HepG2 (cell line): ENCODE measurements around the gene VWA7. TPM values are rescaled to one million over a fixed set of nuclear protein-coding genes. Genes with fewer than 3 reads are reported as not detected.
A peak's percentile ranks its signal among the peaks of the same experiment; 100 is the strongest.

ENCODE experiments used
- ATAC-seq: fragments of 200-7000 bp; cut with Tn5 transposase; 3 replicates; pipeline ENCODE4 v1.9.1; 2020; ENCODE audit warnings: mild to moderate bottlenecking, moderate library complexity
- BruUV-seq: library from RNA; stranded (reverse); fragments of 400-500 nt; replicated peaks from 2 replicates; lab custom pipeline; 2021; lab: Mats Ljungman, UMichigan
- CTCF ChIA-PET: fragments of 300-600 bp; formaldehyde crosslinking; extraction: SDS; loops from one replicate; lab custom pipeline; 2021; ENCODE audit warnings: low total read pairs, inconsistent platforms, low intra/inter-chr PET ratio; lab: Yijun Ruan, JAX
- POLR2A ChIA-PET: fragments of 350-600 bp; sonication (Branson Sonifier 250); formaldehyde crosslinking; loops from one replicate; lab custom pipeline; 2020; ENCODE audit warnings: antibody characterized with exemption, inconsistent platforms; lab: Yijun Ruan, JAX
- DNase-seq: peaks from one replicate; pipeline ENCODE4 v3.0.0-alpha.2; 2015; ENCODE audit warnings: low spot score
- FAIRE-seq: peaks from 3 replicates; lab custom pipeline; 2011; peaks lifted over from hg19 to GRCh38; lab: Jason Lieb, UNC
- H2AFZ ChIP-seq: one replicate; pipeline ENCODE4 v1.6.1; 2011; ENCODE audit warnings: low read length, inconsistent platforms
- H3K27ac ChIP-seq: fragments of 300-600 bp; 3 replicates; pipeline ENCODE4 v1.8.0; 2011; ENCODE audit warnings: mixed run types, mild to moderate bottlenecking, mixed read lengths, low read length, inconsistent platforms; ENCODE audit not compliant: insufficient read depth; ENCODE audit errors: extremely low read length
- H3K27me3 ChIP-seq, 2 experiments: fragments of 200-600 bp in 1 of 2; 2 replicates in 1 of 2; 3 replicates in 1 of 2; pipeline versions ENCODE4 v1.6.0 to v1.8.0; 2011; ENCODE audit warnings: low read length in 2 of 2, mild to moderate bottlenecking in 2 of 2, moderate library complexity in 2 of 2, inconsistent platforms in 1 of 2; ENCODE audit not compliant: insufficient read depth in 2 of 2, control insufficient read depth in 1 of 2
- H3K36me3 ChIP-seq, 2 experiments: fragments of 200-600 bp in 1 of 2; replicated peaks in 1 of 2; 2 replicates in 1 of 2; 3 replicates in 1 of 2; pipeline versions ENCODE4 v1.5.1 to v1.8.0; 2011; ENCODE audit warnings: low read length in 2 of 2, inconsistent platforms in 1 of 2; ENCODE audit not compliant: insufficient read depth in 2 of 2, control insufficient read depth in 1 of 2
- H3K4me1 ChIP-seq: 2 replicates; pipeline ENCODE4 v1.5.1; 2012; ENCODE audit warnings: low read length, inconsistent platforms; ENCODE audit not compliant: insufficient read depth
- H3K4me2 ChIP-seq: 2 replicates; pipeline ENCODE4 v1.6.0; 2011; ENCODE audit warnings: low read depth, low read length, inconsistent platforms
- H3K4me3 ChIP-seq, 3 experiments: fragments of 200-600 bp in 1 of 3; sonication (generic), shearing (Covaris generic) in 1 of 3; replicated peaks in 1 of 3; 2 replicates each; pipeline ENCODE4 v1.5.1; 2011 to 2016; ENCODE audit warnings: low read length in 3 of 3, inconsistent platforms in 2 of 3, low read depth in 2 of 3, mild to moderate bottlenecking in 2 of 3, control low read depth in 1 of 3, mixed read lengths in 1 of 3; ENCODE audit not compliant: insufficient read depth in 1 of 3
- H3K79me2 ChIP-seq: one replicate; pipeline ENCODE4 v1.6.1; 2011; ENCODE audit warnings: low read length, inconsistent platforms; ENCODE audit not compliant: insufficient read depth
- H3K9ac ChIP-seq: 2 replicates; pipeline ENCODE4 v1.6.0; 2011; ENCODE audit warnings: mild to moderate bottlenecking, low read depth, low read length, inconsistent platforms; ENCODE audit not compliant: insufficient read depth
- H3K9me3 ChIP-seq: 2 replicates; pipeline ENCODE4 v1.5.1; 2012; ENCODE audit warnings: mild to moderate bottlenecking, low read length
- H4K20me1 ChIP-seq: 2 replicates; pipeline ENCODE4 v1.6.0; 2011; ENCODE audit warnings: inconsistent platforms, mild to moderate bottlenecking, low read length, moderate library complexity; ENCODE audit not compliant: insufficient read depth
- AGO1 ChIP-seq: fragments of 200-400 bp; formaldehyde crosslinking; IDR thresholded peaks from 2 replicates; pipeline ENCODE4 v1.6.1; 2017; ENCODE audit warnings: mild to moderate bottlenecking, low read depth, low read length, moderate library complexity; ENCODE audit not compliant: poor library complexity, severe bottlenecking
- AGO2 ChIP-seq: fragments of 200-400 bp; formaldehyde crosslinking; optimal IDR thresholded peaks from 2 replicates; pipeline ENCODE3; 2017; ENCODE audit warnings: mild to moderate bottlenecking, low read depth, low read length, moderate library complexity
- MAFK ChIP-seq, 2 experiments: IDR thresholded peaks in 1 of 2; conservative IDR thresholded peaks in 1 of 2; 2 replicates each; pipeline ENCODE4 v1.6.1; 2011; ENCODE audit warnings: improper control_type of control experiment in 2 of 2, low read length in 2 of 2
- RBFOX2 ChIP-seq: fragments of 200-400 bp; formaldehyde crosslinking; IDR thresholded peaks from 2 replicates; pipeline ENCODE4 v1.6.1; 2017; ENCODE audit warnings: low read depth, mild to moderate bottlenecking, low read length
- ZFP62 ChIP-seq: sonication (generic); formaldehyde crosslinking; IDR thresholded peaks from 2 replicates; pipeline ENCODE4 v1.4.0; 2020; ENCODE audit warnings: missing genetic modification reagents
- ZNF713 ChIP-seq: sonication (generic); formaldehyde crosslinking; IDR thresholded peaks from 2 replicates; pipeline ENCODE4 v1.4.0; 2020; ENCODE audit warnings: mild to moderate bottlenecking, missing genetic modification reagents
- WGBS: methylation state at CpG from one replicate; pipeline ENCODE4 v1.1.6; 2017; ENCODE audit warnings: low lambda C conversion rate; 5-methylcytosine and 5-hydroxymethylcytosine counted together
- in situ Hi-C: cut with HindIII; loops from 2 replicates; pipeline ENCODE4 v1.10.0; 2017; ENCODE audit warnings: low pct_unique_long_range_greater_than_20kb; ENCODE audit not compliant: extremely low pct_ligation_motif_present
- intact Hi-C: fragments of 100-400 bp; cut with micrococcal nuclease; formaldehyde crosslinking; loops from one replicate; pipeline ENCODE4 v1.10.0; 2022; ENCODE audit not compliant: unreplicated experiment
- polyA plus RNA-seq, 8 experiments: library from polyadenylated mRNA; depleted of rRNA in 3 of 8; stranded (reverse) in 7 of 8; unstranded in 1 of 8; fragments of >200 nt; fragmentation: Illumina TruSeq in 4 of 8; extraction: Trizol in 4 of 8; gene quantifications; 2 replicates each; pipeline versions ENCODE4 v1.2.1 to v1.2.3, GENCODE V29; 2011 to 2016; ENCODE audit warnings: low read depth in 4 of 8, missing spikeins in 1 of 8, mixed read lengths in 1 of 8; ENCODE audit not compliant: insufficient read depth in 1 of 8
- total RNA-seq, 5 experiments: library from RNA; depleted of rRNA; stranded (reverse); fragments of >200 nt; fragmentation: Illumina TruSeq; extraction: Trizol; gene quantifications; 2 replicates each; pipeline ENCODE4 v1.2.3, GENCODE V29; 2016; ENCODE audit warnings: low read depth in 1 of 5

VWA7 gene
- total and polyA plus RNA-seq, 2 of the 13 experiments (the other 11 are each of a cell fraction or from before 2014, with no cell fraction given), result 0.86 to 3.3 TPM

DNA sequence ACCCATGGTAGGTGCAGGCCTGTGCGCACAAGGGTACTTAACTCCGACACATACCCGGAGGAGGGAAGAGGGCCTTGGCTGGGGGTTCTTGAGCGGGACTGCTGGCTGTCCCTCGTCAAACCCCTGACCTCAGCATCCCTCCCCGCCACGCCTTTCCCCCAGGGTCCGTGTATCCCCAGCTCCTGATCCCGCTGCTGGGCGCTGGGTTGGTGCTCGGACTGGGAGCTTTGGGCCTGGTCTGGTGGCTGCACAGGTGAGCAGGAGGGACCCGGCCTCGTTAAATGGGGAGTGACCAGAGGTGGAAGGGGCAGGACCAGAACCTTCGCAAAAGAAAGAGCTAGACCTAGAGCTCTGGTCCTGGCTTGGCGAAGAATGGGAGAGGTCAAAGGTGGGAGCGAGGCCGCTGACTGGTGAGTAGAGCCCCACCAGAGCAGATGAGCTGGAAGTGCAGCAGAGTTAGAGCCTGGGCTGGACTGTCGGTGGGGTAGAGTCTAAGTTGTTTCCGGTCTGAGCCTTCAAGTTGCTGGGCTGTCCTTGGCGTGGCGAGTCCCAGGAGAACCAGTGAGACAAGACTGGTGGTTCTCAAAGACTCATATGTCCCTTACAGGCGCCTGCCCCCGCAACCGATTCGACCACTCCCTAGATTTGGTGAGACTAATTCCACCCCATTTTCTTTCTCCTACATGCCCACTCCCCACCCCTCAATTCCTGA is 53.0 kb downstream of the VWA7 start:
- Histone ChIP-seq H3K27ac (no peak overlapping the region), H2AFZ (no peak overlapping the region), H3K36me3 (peaks cover 0 to 6% of the 10 kb centered on the region in 2 experiments; a peak in 2 of 5 replicates), H3K4me1 (peaks cover 4% of the 10 kb centered on the region; the same call in 1 of the 2 replicates), H3K4me2 (no peak overlapping the region), H3K9me3 (no peaks in the 10 kb centered on the region), H3K4me3 (no peak overlapping the region), H3K79me2 (no peaks in the 10 kb centered on the region), H3K9ac (no peak overlapping the region), H4K20me1 (no peaks in the 10 kb centered on the region), H3K27me3 (peaks cover 0 to 29% of the 10 kb centered on the region in 2 experiments; a peak in 4 of 5 replicates)
- ChIA-PET CTCF (no interaction called here), POLR2A (interaction anchor here (0.8 to 3.4 kb wide), 6 partner anchors 9 to 103 kb away, joined by 3 to 20 read pairs (median 8); partner anchors contain the start of genes ABHD16A, CLIC1, HSPA1B and LY6G6D)
- TF ChIP-seq AGO1 (peak; percentile 48), AGO2 (peak; percentile 43), ZFP62 (no peak), MAFK (conservative IDR thresholded peaks at IDR 0.05 in 1 of 2, IDR thresholded peaks at IDR 0.05 in 1 of 2; ENCODE audit: low read length in 2 of 2) (no peak), RBFOX2 (0 out of 2 replicates have a peak, but pooled peaks have one; percentile 23), ZNF713 (CRISPR knock-in tag) (no peak)
- BruUV-seq, result no TSS peak
- DNase-seq (no peak), FAIRE-seq (no peak), ATAC-seq (peak; percentile 6)
- intact Hi-C loops, result no loop called here
- in situ Hi-C loops, result no loop called here
- WGBS, result 81% methylated on average over 24 of the region's 25 CpGs
